HG02588 (cell line): ENCODE measurements around the gene TSHB.

Experiments used
- ATAC-seq: cut with Tn5 transposase; IDR thresholded peaks from one replicate; pipeline ENCODE4 v1.9.1; 2021; ENCODE audit warnings: mild to moderate bottlenecking, moderate library complexity; ENCODE audit not compliant: unreplicated experiment

Gene TSHB

GRCh38 chr1:115059316-115059715, 29.7 kb downstream of the TSHB start:
- no peak for ATAC-seq

- ATAC-seq = no peak
These were observed 30.9 kb downstream of the TSHB start for GRCh38 chr1:115060501-115060900.

- peak; percentile 76 for ATAC-seq
These were observed 32.9 kb downstream of the TSHB start for GRCh38 chr1:115062542-115063004.

GRCh38 chr1:115063228-115063901, 33.7 kb downstream of the TSHB start:
- ATAC-seq = no peak

GRCh38 chr1:115064461-115064860, 34.8 kb downstream of the TSHB start:
- no peak for ATAC-seq

- no peak for ATAC-seq
These were observed 35.4 kb downstream of the TSHB start for GRCh38 chr1:115065021-115065420.

- ATAC-seq = no peak
These were observed 37.7 kb downstream of the TSHB start for GRCh38 chr1:115067161-115067859.

GRCh38 chr1:115068826-115069585, 39.4 kb downstream of the TSHB start:
- no peak for ATAC-seq

GRCh38 chr1:115069659-115070308, 40.2 kb downstream of the TSHB start:
- ATAC-seq = no peak

GRCh38 chr1:115071012-115071664, 41.5 kb downstream of the TSHB start:
- no peak for ATAC-seq

- ATAC-seq = no peak
These were observed 43.9 kb downstream of the TSHB start for GRCh38 chr1:115073298-115074087.

GRCh38 chr1:115074839-115075534, 45.4 kb downstream of the TSHB start:
- ATAC-seq = no peak

- ATAC-seq = no peak
These were observed 46.8 kb downstream of the TSHB start for GRCh38 chr1:115076384-115076915.

GRCh38 chr1:115077286-115077983, 47.8 kb downstream of the TSHB start:
- no peak for ATAC-seq

GRCh38 chr1:115077984-115078330, 48.3 kb downstream of the TSHB start:
- no peak for ATAC-seq

GRCh38 chr1:115078708-115079107, 49.1 kb downstream of the TSHB start:
- ATAC-seq = no peak

GRCh38 chr1:115082949-115083348, 53.3 kb downstream of the TSHB start:
- no peak for ATAC-seq
